Measurements from ENCODE around the gene RNF146. TPM values are rescaled to one million over a fixed set of nuclear protein-coding genes. Genes with fewer than 3 reads are reported as not detected.

The RNF146 gene
- total RNA-seq, 1 experiment from 2014 or later = 21.7 TPM

- TF ChIP-seq CTCF (conservative IDR thresholded peaks at IDR 0.05; ENCODE audit: low read depth, low read length) (no peak), EZH2 (IDR thresholded peaks at IDR 0.05; ENCODE audit: borderline replicate concordance, low read depth, low read length, poor library complexity, severe bottlenecking) (no peak)
- no TSS peak for BruUV-seq (replicated peaks)
- no peak overlapping the region for H3K4me3 ChIP-seq (ENCODE audit: low read depth, low read length, poor library complexity, severe bottlenecking)
- peaks cover 16% of the 10 kb centered on the region for H3K36me3 ChIP-seq (ENCODE audit: insufficient read depth, low read length, poor library complexity, severe bottlenecking)
- CTCF ChIA-PET = no interaction called here
- H3K4me1 ChIP-seq (ENCODE audit: insufficient read depth, low read length, poor library complexity, severe bottlenecking) = no peaks in the 10 kb centered on the region
- intact Hi-C loops (cut with micrococcal nuclease; ENCODE audit: unreplicated experiment) = no loop called here
- no peaks in the 10 kb centered on the region for H3K9me3 ChIP-seq (ENCODE audit: low read depth, low read length, poor library complexity, severe bottlenecking)
- no peak overlapping the region for H3K27ac ChIP-seq (ENCODE audit: low read depth, low read length, poor library complexity, severe bottlenecking)
- no peak for DNase-seq (ENCODE audit: low spot score)
- POLR2A ChIA-PET (ENCODE audit: low non-redundant PET) = no interaction called here
- no peaks in the 10 kb centered on the region for H3K27me3 ChIP-seq (replicated peaks; ENCODE audit: insufficient read depth, low read depth, low read length, poor library complexity)
Observed at GRCh38 chr6:127282184-127282583, 15.5 kb downstream of the RNF146 start.

- Histone ChIP-seq H3K27me3 (replicated peaks; ENCODE audit: insufficient read depth, low read depth, low read length, poor library complexity) (no peaks in the 10 kb centered on the region), H3K9me3 (ENCODE audit: low read depth, low read length, poor library complexity, severe bottlenecking) (no peaks in the 10 kb centered on the region), H3K27ac (ENCODE audit: low read depth, low read length, poor library complexity, severe bottlenecking) (no peak overlapping the region), H3K4me1 (ENCODE audit: insufficient read depth, low read length, poor library complexity, severe bottlenecking) (no peaks in the 10 kb centered on the region), H3K4me3 (ENCODE audit: low read depth, low read length, poor library complexity, severe bottlenecking) (no peak overlapping the region), H3K36me3 (ENCODE audit: insufficient read depth, low read length, poor library complexity, severe bottlenecking) (peaks cover 29% of the 10 kb centered on the region)
- DNase-seq (ENCODE audit: low spot score) = no peak
- ChIA-PET POLR2A (ENCODE audit: low non-redundant PET) (no interaction called here), CTCF (no interaction called here)
- intact Hi-C loops (cut with micrococcal nuclease; ENCODE audit: unreplicated experiment) = no loop called here
- TF ChIP-seq CTCF (conservative IDR thresholded peaks at IDR 0.05; ENCODE audit: low read depth, low read length) (no peak), EZH2 (IDR thresholded peaks at IDR 0.05; ENCODE audit: borderline replicate concordance, low read depth, low read length, poor library complexity, severe bottlenecking) (no peak)
- BruUV-seq (replicated peaks) = no TSS peak
Observed at GRCh38 chr6:127288705-127289104, 22.0 kb downstream of the RNF146 start.

- H3K9me3 ChIP-seq (ENCODE audit: low read depth, low read length, poor library complexity, severe bottlenecking) = no peaks in the 10 kb centered on the region
- no peak overlapping the region for H3K27ac ChIP-seq (ENCODE audit: low read depth, low read length, poor library complexity, severe bottlenecking)
- no peaks in the 10 kb centered on the region for H3K27me3 ChIP-seq (replicated peaks; ENCODE audit: insufficient read depth, low read depth, low read length, poor library complexity)
- H3K4me3 ChIP-seq (ENCODE audit: low read depth, low read length, poor library complexity, severe bottlenecking) = no peak overlapping the region
- intact Hi-C loops (cut with micrococcal nuclease; ENCODE audit: unreplicated experiment) = no loop called here
- DNase-seq (ENCODE audit: low spot score) = no peak
- ChIA-PET POLR2A (ENCODE audit: low non-redundant PET) (interaction anchor here (1.3 kb wide), 1 partner anchor 31 kb away, joined by 5 read pairs; no protein-coding TSS in a partner anchor), CTCF (interaction anchor here (0.8 kb wide), 1 partner anchor 131 kb away, joined by 4 read pairs; no protein-coding TSS in a partner anchor)
- no peak for TF ChIP-seq CTCF (conservative IDR thresholded peaks at IDR 0.05; ENCODE audit: low read depth, low read length)
- TF ChIP-seq EZH2 (IDR thresholded peaks at IDR 0.05; ENCODE audit: borderline replicate concordance, low read depth, low read length, poor library complexity, severe bottlenecking) = no peak
- H3K36me3 ChIP-seq (ENCODE audit: insufficient read depth, low read length, poor library complexity, severe bottlenecking) = peaks cover 28% of the 10 kb centered on the region
- H3K4me1 ChIP-seq (ENCODE audit: insufficient read depth, low read length, poor library complexity, severe bottlenecking) = no peaks in the 10 kb centered on the region
- BruUV-seq (replicated peaks) = no TSS peak
Observed at GRCh38 chr6:127289934-127290333, 23.3 kb downstream of the RNF146 start.

All from A673 (cell line).